Measurements from ENCODE around the gene LILRA6.
"Not testable (repeated sequence)": the region's sequence is repeated elsewhere in the genome, so short reads cannot be mapped to it uniquely, and the experiment has no call there.

The LILRA6 gene

GRCh38 chr19:54224619-54225018 is 18.0 kb downstream of the LILRA6 start:
- not testable (repeated sequence) for H3K9ac ChIP-seq (ENCODE audit: low read depth, low read length); H3K4me3 ChIP-seq (ENCODE audit: low read length); H3K9me3 ChIP-seq (ENCODE audit: insufficient read depth, low read depth, low read length); H3K36me3 ChIP-seq (ENCODE audit: insufficient read depth, low read length); H3K4me1 ChIP-seq (ENCODE audit: insufficient read depth, low read length); H3K27ac ChIP-seq (ENCODE audit: low read depth, low read length); H3K27me3 ChIP-seq (ENCODE audit: insufficient read depth, low read length)
- 87% methylated on average over 10 of the region's 10 CpGs for WGBS

GRCh38 chr19:54223937-54224281 is 18.7 kb downstream of the LILRA6 start:
- 92% methylated on average over 5 of the region's 5 CpGs for WGBS
- not testable (repeated sequence) for H3K9ac ChIP-seq (ENCODE audit: low read depth, low read length); H3K36me3 ChIP-seq (ENCODE audit: insufficient read depth, low read length); H3K4me3 ChIP-seq (ENCODE audit: low read length); H3K27me3 ChIP-seq (ENCODE audit: insufficient read depth, low read length); H3K4me1 ChIP-seq (ENCODE audit: insufficient read depth, low read length); H3K27ac ChIP-seq (ENCODE audit: low read depth, low read length); H3K9me3 ChIP-seq (ENCODE audit: insufficient read depth, low read depth, low read length)

GRCh38 chr19:54223277-54223936 is 19.2 kb downstream of the LILRA6 start:
- H3K27me3 ChIP-seq (ENCODE audit: insufficient read depth, low read length); H3K4me1 ChIP-seq (ENCODE audit: insufficient read depth, low read length); H3K36me3 ChIP-seq (ENCODE audit: insufficient read depth, low read length); H3K9ac ChIP-seq (ENCODE audit: low read depth, low read length); H3K4me3 ChIP-seq (ENCODE audit: low read length); H3K27ac ChIP-seq (ENCODE audit: low read depth, low read length); H3K9me3 ChIP-seq (ENCODE audit: insufficient read depth, low read depth, low read length): not testable (repeated sequence)
- 80% methylated on average over 14 of the region's 14 CpGs for WGBS

GRCh38 chr19:54222474-54223276 is 19.9 kb downstream of the LILRA6 start, which contains the start of gene LILRB3:
Gene LILRB3, minus strand, starts transcription at chr19:54223007. Its CDS starts 31 bp downstream, at chr19:54222976.
- H3K9me3 ChIP-seq (ENCODE audit: insufficient read depth, low read depth, low read length); H3K9ac ChIP-seq (ENCODE audit: low read depth, low read length); H3K27ac ChIP-seq (ENCODE audit: low read depth, low read length); H3K4me3 ChIP-seq (ENCODE audit: low read length); H3K27me3 ChIP-seq (ENCODE audit: insufficient read depth, low read length); H3K4me1 ChIP-seq (ENCODE audit: insufficient read depth, low read length); H3K36me3 ChIP-seq (ENCODE audit: insufficient read depth, low read length): not testable (repeated sequence)
- WGBS, result 84% methylated on average over 13 of the region's 16 CpGs

- H3K9ac ChIP-seq (ENCODE audit: low read depth, low read length); H3K27ac ChIP-seq (ENCODE audit: low read depth, low read length); H3K4me1 ChIP-seq (ENCODE audit: insufficient read depth, low read length); H3K4me3 ChIP-seq (ENCODE audit: low read length); H3K9me3 ChIP-seq (ENCODE audit: insufficient read depth, low read depth, low read length); H3K27me3 ChIP-seq (ENCODE audit: insufficient read depth, low read length); H3K36me3 ChIP-seq (ENCODE audit: insufficient read depth, low read length): not testable (repeated sequence)
- no CpG with 5 or more reads among the region's 7 CpGs for WGBS
These were observed 20.6 kb downstream of the LILRA6 start for GRCh38 chr19:54221947-54222346.

GRCh38 chr19:54219702-54220101 is 22.9 kb downstream of the LILRA6 start:
- H3K36me3 ChIP-seq (ENCODE audit: insufficient read depth, low read length); H3K9ac ChIP-seq (ENCODE audit: low read depth, low read length); H3K27me3 ChIP-seq (ENCODE audit: insufficient read depth, low read length); H3K4me1 ChIP-seq (ENCODE audit: insufficient read depth, low read length); H3K9me3 ChIP-seq (ENCODE audit: insufficient read depth, low read depth, low read length); H3K4me3 ChIP-seq (ENCODE audit: low read length); H3K27ac ChIP-seq (ENCODE audit: low read depth, low read length): not testable (repeated sequence)
- 80% methylated on average over 1 of the region's 5 CpGs for WGBS

- Histone ChIP-seq H3K36me3 (ENCODE audit: insufficient read depth, low read length) (no peaks in the 10 kb centered on the region), H3K27ac (ENCODE audit: low read depth, low read length) (no peak overlapping the region)
- WGBS, result 91% methylated on average over 25 of the region's 27 CpGs
These were observed 23.5 kb downstream of the LILRA6 start for GRCh38 chr19:54218960-54219661.

GRCh38 chr19:54218259-54218658 is 24.3 kb downstream of the LILRA6 start:
- Histone ChIP-seq H3K27ac (ENCODE audit: low read depth, low read length) (no peak overlapping the region), H3K4me3 (ENCODE audit: low read length) (no peak overlapping the region), H3K9ac (ENCODE audit: low read depth, low read length) (no peak overlapping the region), H3K4me1 (ENCODE audit: insufficient read depth, low read length) (no peaks in the 10 kb centered on the region), H3K9me3 (ENCODE audit: insufficient read depth, low read depth, low read length) (no peaks in the 10 kb centered on the region), H3K27me3 (ENCODE audit: insufficient read depth, low read length) (no peaks in the 10 kb centered on the region), H3K36me3 (ENCODE audit: insufficient read depth, low read length) (no peaks in the 10 kb centered on the region)
- WGBS, result 76% methylated on average over 8 of the region's 8 CpGs

More at GRCh38 chr19:54218960-54219661, 23.5 kb downstream of the LILRA6 start:
- Histone ChIP-seq H3K4me1 (ENCODE audit: insufficient read depth, low read length) (no peaks in the 10 kb centered on the region), H3K4me3 (ENCODE audit: low read length) (no peak overlapping the region), H3K9ac (ENCODE audit: low read depth, low read length) (no peak overlapping the region), H3K9me3 (ENCODE audit: insufficient read depth, low read depth, low read length) (no peaks in the 10 kb centered on the region), H3K27me3 (ENCODE audit: insufficient read depth, low read length) (no peaks in the 10 kb centered on the region)

- H3K36me3 ChIP-seq (ENCODE audit: insufficient read depth, low read length); H3K27me3 ChIP-seq (ENCODE audit: insufficient read depth, low read length); H3K4me1 ChIP-seq (ENCODE audit: insufficient read depth, low read length); H3K27ac ChIP-seq (ENCODE audit: low read depth, low read length); H3K9ac ChIP-seq (ENCODE audit: low read depth, low read length); H3K4me3 ChIP-seq (ENCODE audit: low read length); H3K9me3 ChIP-seq (ENCODE audit: insufficient read depth, low read depth, low read length): not testable (repeated sequence)
- WGBS, result 56% methylated on average over 17 of the region's 20 CpGs
These were observed 24.9 kb downstream of the LILRA6 start for GRCh38 chr19:54217517-54218247.

- 76% methylated on average over 9 of the region's 9 CpGs for WGBS
- no peak overlapping the region for H3K27ac ChIP-seq (ENCODE audit: low read depth, low read length)
- no peaks in the 10 kb centered on the region for H3K9me3 ChIP-seq (ENCODE audit: insufficient read depth, low read depth, low read length)
- H3K27me3 ChIP-seq (ENCODE audit: insufficient read depth, low read length), result no peaks in the 10 kb centered on the region
- H3K4me3 ChIP-seq (ENCODE audit: low read length), result no peak overlapping the region
- no peaks in the 10 kb centered on the region for H3K4me1 ChIP-seq (ENCODE audit: insufficient read depth, low read length)
- H3K36me3 ChIP-seq (ENCODE audit: insufficient read depth, low read length), result no peaks in the 10 kb centered on the region
- H3K9ac ChIP-seq (ENCODE audit: low read depth, low read length), result no peak overlapping the region
These were observed 25.7 kb downstream of the LILRA6 start for GRCh38 chr19:54216869-54217268.

GRCh38 chr19:54214734-54215133 is 27.9 kb downstream of the LILRA6 start:
- H3K36me3 ChIP-seq (ENCODE audit: insufficient read depth, low read length); H3K9ac ChIP-seq (ENCODE audit: low read depth, low read length); H3K27me3 ChIP-seq (ENCODE audit: insufficient read depth, low read length); H3K4me1 ChIP-seq (ENCODE audit: insufficient read depth, low read length); H3K27ac ChIP-seq (ENCODE audit: low read depth, low read length); H3K4me3 ChIP-seq (ENCODE audit: low read length); H3K9me3 ChIP-seq (ENCODE audit: insufficient read depth, low read depth, low read length): not testable (repeated sequence)
- WGBS, result 96% methylated on average over 10 of the region's 19 CpGs
